ENCODE measurements around the gene CNGB1.
"Not testable (repeated sequence)": the region's sequence is repeated elsewhere in the genome, so short reads cannot be mapped to it uniquely, and the experiment has no call there.

The CNGB1 gene

DNA sequence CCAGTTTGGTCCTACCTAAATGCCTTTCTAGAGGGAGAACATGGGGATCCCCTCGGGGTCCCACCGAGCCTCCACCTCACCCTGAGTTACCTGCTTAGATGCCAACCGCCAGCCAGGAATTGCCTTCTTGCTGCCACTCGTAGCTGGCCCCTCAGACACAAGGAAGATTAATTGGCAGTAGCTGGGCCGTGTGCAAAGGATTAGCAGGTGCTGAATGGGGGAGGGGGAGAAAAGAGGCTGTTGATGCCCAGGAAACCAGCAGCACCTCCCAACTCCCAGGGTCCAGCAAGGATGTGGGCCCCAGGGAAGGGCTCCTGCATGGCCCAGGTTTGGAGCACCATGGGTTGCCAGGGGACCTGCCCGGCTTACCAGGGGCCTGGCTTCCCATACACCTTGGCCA, at the start of gene CNGB1:
Gene CNGB1, minus strand, starts transcription at position 159 of the 400 bp plus-strand sequence. CDS start 3,842 bp downstream, outside the sequence.
- no peak for DNase-seq

DNA sequence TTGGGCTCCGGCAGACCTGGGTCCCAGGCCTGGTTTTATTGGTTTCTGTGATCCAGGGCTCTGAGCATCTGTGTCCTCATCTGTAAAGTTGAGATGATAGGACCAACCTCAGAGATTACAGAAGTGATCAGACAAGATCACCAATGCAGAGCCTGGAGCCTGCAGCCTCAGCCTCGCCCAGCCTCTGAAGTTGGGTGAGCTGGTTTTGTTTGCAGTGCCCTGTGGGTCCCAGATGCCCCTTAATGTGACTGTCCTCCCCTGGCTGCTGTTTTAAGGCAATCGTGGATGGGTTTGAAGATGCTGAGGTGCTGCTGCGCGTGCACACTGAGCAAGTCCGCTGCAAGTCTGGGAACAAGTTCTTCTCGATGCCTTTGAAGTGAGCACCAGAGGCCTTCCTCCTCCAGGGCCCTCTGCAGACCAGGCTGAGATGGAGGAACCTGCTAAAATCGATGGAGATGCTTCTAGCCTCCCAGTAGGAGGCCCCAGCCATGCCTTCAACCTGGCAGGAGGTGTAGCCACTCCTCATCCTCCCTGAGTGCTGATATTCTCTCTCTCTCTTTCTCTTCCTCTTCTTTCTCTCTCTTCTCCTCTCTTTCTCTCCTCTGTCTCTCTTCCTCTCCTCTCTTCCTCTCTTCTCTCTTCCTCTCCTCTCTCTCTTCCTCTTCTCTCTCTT, 49.1 kb upstream of the CNGB1 start:
- DNase-seq: no peak

DNA sequence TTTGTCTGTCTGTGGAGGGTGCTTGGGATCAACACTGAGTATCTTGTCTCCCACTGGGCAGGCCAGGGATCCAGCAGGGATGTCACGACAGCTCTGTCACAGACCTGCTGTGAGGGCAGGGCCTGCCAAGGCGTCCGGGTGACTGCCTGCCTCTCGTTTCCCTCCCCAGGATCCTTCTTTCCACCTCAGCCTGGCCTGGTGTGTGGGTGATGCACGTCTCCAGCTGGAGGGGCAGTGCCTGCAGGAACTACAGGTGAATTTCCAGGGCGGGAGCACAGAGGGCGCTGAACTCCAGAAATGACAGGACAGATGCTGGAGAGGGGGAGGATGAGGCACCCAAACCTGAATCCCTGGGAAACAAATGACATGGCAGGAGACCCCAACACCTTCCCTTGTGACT, 47.9 kb upstream of the CNGB1 start:
- no peak for DNase-seq

DNA sequence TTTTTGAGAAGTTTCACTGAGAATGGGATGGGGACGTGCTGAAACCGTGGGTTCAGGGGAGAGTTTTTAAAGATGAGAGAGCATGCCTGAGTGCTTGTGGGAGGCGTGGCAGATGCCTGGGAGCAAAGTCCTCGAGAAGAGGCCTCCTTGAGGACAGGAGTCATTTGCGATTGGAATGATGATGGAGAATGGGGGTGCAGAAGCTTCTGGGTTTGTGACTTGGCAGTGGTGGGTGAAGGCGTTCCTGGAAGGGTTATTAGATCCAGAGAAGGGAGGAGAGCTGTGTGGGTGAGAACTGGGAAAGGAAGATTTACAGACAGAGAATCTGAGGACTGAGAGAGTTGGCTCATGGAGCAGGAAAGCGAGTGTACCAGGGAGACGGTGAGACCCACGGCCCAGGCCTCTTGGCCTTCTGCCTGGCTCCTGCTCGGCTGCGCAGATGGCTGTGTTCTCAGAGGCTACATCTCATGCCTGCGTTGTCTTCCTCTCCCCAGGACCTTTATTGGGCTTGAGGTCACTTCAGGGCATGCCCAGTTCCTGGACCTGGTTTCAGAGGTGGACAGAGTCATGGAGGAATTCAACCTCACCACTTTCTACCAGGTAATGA, 46.0 kb upstream of the CNGB1 start:
- no peak for DNase-seq

DNA sequence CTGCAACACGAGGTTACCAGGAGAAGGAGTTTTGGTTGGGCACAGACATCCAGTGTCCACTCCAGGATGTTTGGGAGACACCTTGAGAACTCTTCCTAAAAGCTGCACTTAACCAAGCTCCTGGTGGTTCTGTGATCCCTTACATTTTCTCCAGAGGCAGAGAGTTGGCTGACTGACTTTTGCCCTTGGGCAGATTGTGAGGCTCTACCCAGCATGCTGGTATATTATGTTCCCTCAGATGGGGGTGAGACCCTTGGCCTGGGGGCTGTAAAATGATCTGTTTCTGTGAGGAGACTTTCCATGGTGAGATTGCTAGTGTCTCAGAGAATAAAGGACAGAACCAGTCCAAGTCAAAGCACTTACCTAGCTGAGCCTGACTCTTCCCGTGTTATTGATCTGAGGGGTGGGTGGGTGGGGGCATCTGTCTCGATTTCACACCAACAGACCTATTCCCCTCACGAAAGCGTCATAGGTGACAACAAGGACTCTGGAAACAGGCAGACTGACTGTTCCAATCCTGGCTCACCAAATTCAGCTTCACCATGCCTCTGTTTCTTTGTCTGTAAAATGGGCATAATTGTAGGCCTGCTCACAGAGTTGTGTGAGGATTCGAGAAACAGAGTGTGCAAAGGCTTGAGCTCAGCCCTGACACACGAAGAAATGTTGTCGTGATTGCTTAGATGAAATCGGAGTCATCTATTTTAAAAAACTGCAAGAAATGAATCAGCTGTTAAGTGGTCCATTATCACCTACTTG, 42.5 kb upstream of the CNGB1 start:
- DNase-seq: no peak

DNA sequence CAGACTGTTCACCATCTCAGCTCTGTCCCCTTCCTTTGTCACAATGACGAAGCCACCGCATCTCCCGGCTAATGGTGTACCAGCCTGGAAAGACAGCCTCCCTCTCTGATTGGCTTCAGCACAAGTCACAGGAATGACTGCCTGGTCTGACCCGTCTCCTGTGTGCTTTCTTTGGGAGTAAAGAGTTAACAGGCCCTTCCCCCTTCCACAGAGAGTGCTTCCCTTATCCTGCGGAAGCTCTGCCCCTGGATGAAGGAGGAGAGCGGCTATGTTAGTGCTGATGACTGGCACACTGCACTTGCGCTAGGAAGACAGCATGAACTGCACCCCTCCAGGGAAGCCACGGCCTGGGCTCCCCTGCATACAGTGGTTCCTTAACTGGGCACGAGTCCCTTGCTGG, 41.6 kb upstream of the CNGB1 start:
- no peak for DNase-seq

DNA sequence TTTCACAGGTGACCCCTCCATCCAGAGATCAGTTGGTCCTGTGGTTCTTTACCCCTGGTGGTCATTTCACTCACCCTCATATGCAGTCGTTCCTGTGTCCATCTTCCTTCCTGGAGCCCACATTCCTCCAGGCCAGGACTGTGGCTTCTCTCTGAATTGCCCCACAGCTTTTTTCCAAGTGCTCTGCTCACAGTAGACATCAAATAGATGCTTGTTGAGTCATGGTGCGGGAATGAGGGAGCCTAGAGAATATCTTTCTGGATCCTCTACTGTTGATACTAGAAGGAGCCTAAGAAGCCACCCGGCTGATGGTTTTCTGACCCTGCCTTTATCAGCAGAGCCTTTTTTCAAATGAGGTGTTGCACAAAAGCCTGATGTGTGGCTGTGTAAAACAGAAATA, 40.7 kb upstream of the CNGB1 start:
- DNase-seq: no peak

DNA sequence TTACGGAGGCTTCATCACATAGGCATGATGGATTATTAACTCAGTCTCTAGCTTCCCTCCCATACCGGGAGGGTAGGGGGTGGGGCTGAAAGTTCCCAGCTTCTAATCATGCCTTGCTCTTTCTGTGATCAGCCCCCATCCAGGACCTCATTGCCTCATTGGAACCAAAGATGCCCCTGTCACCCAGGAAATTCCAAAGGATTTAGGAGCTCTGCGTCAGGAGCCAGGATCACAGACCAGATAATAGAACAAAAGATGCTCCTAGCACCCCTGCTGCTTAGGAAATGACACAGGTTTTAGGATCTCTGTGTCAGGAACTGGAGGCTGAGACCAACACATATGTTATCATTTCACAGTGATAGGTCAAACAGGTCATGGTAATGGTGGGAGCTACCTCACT, 40.0 kb upstream of the CNGB1 start:
- no peak for DNase-seq

DNA sequence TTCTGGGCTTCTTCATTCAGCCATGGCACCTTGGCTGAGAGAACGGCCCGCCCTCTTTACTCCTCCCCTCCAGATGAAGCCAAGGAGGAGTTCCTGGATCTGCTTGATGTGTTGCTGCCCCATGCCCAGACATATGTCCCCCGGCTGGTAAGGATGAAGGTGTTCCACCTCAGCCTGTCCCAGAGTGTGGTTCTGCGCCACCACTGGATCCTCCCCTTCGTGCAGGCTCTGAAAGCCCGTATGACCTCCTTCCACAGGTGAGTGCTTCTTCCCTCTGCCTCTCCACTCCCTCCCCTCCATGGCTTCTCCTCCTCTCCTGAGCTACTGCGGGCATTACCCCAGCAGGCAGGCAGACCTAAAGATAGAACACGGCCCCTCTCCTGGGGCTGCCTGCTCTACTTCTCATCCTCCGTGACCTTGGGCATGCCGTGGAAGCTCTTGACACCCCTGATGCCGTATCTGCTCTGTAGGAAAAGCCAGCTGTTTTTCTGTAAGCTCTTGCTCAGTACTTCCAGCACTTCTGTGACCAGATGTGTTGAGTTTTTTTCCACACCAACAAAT, 39.0 kb upstream of the CNGB1 start:
- no peak for DNase-seq

DNA sequence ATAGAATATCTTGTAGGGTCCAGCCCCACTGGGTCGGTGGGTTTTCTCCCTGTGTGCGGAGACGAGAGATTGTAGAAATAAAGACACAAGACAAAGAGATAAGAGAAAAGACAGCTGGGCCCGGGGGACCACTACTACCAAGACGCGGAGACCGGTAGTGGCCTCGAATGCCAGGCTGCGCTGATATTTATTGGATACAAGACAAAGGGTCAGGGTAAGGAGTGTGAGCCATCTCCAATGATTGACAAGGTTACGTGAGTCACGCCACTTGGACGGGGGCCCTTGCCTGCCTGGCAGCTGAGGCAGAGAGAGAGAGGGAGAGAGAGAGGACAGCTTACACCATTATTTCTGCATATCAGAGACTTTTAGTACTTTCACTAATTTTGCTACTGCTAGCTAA, 33.8 kb upstream of the CNGB1 start:
- not testable (repeated sequence) for DNase-seq

DNA sequence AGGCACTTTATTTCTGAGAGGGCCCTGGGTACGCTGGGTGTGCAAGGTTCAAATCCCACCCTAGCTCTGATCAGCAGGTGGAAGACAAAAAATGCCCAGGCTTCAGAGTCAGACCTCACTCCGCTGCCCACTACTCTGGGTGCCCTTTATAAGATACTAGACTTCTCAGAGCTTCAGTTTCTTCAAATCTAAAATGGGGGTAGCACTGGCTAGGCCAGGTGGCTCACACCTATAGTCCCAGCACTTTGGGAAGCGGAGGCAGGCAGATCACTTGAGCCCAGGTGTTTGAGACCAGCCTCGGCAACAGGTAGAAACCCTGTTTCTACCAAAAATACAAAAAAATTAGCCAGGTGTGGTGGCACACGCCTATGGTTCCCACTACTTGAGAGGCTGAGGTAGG, 32.0 kb upstream of the CNGB1 start:
- no peak for DNase-seq

DNA sequence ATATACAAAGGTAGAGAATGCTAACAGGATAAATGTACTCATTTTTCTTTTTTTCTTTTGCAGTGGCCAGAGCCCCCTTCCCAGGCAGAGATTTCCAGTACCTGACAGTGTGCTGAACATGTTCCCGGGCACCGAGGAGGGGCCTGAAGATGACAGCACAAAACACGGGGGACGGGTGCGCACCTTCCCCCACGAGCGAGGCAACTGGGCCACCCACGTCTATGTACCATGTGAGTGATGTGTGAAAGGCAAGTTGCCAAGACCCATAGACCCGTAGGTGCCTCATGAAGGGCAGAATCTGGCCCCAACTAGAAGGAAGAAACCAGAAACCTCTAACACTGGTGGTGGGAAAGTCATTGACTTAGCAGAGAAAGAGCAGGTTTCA, 31.5 kb upstream of the CNGB1 start:
- DNase-seq: no peak

DNA sequence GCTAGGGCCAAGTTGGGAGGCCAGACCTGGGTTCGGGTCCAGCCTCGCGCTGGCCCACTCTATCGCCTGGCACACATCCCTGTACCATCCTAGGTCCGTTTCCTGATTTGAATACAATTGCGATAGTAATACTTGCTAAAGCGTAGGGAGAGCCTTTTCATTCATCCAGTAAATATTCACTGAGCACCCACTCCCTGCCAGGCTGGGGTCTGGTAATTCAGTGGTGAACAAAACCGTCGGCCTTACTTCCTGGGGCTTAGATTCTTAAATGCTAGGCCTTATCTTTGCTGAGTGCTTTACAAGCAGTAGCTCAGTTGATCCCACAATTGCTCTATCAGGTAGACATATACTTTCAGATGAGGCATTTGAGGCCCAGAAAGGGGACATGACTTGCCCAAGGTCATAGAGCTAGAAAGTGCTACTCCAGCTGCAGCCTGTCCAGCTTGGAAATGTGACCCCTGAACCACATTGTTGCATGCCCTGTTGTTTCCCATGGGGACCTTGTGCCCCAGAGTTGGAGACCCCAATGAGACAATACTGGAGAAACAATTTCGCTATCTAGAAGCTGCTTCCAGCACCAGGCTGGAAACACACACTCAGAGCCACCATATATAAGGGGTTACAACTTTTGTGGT, 31.0 kb upstream of the CNGB1 start:
- no peak for DNase-seq

DNA sequence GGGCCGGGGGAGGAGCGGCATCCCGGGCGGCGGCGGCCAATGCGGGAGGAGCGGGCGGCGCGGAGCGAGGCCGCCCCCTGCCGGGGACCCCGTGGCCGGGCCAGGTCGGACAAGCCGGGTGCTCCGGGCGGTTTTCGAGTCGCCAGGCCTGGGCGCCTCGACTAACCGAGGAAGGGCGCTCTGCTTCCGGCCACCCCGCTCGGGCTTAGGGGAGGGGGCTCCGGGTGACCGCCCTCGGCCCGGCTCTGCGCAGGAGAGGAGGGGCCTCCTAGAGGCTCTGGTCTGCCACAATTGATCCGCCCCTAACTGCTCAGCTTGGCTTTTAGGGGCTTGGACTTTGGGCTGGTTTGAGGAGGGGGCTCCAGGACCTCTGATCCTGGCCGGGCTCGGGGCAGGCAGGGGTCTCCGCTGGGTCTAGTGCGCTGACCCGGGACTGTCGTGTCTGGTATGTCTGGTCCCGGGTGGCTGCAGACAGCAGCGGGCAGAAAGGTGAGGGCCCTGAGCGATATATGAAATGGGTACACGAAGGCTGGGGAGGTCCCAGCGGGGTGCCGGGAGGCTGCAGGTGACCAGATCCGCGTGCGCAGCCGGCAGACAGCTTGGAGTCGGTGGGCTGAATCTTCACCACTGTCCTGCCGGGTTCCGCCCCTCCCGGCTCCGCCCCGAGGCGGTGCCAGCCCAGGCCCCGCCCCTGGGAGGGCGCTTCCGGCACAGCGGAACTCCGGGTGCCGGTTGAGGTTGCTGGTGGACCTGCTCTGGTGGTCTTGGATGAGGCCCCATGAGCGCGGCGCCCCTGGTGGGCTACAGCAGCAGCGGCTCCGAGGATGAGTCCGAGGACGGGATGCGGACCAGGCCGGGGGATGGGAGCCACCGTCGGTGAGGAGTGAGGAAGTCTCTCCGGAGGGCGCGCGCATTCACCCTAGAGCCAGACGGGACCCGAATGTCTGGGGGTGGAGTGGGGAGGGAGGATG, 30.1 kb upstream of the CNGB1 start, which contains the start of gene USB1:
Gene USB1, plus strand, starts transcription at position 702 of the 971 bp plus-strand sequence. Its CDS starts 77 bp downstream, at position 779.
- DNase-seq: peak; percentile 83

DNA sequence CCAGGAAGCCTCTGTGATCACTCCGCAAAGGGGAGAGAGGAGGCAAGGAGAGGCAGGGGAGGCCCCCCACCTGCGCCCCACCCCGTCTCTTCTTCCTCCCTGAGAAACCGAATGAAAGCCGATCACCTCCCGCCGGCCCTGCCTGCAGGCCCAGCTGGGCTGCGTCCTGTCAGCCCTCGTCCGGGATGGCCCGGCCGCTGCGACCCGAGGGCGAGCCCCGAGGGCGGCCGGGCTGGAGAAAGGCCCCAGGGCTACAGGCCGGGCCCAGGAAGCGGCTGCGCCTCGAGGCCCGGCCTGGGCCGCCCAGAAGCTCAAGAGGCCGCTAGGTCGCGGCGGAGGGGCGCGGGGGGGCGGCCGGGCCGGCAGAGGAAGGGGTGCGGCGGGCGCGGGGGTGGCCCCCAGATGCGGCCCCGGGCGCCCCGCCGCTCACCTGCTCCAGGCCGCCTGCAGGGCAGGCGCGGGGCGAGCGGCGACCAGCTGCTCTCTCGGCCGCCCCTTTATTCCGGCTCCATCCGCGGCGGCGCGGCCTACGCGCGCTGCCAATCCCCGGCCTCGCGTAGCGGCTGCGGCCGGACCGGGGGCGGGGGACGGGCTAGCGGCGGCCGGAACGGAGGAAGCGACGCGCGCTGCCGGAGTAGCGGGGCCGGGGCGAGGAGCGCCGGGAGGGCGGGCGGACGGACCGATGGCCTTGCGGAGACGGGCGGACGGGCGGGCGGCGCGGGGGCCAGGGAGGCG, 29.2 kb upstream of the CNGB1 start, which contains the start of gene ZNF319:
Gene ZNF319, minus strand, starts transcription at position 702 of the 735 bp plus-strand sequence. CDS start 2,407 bp downstream, outside the sequence.
- peak; percentile 21 for DNase-seq

DNA sequence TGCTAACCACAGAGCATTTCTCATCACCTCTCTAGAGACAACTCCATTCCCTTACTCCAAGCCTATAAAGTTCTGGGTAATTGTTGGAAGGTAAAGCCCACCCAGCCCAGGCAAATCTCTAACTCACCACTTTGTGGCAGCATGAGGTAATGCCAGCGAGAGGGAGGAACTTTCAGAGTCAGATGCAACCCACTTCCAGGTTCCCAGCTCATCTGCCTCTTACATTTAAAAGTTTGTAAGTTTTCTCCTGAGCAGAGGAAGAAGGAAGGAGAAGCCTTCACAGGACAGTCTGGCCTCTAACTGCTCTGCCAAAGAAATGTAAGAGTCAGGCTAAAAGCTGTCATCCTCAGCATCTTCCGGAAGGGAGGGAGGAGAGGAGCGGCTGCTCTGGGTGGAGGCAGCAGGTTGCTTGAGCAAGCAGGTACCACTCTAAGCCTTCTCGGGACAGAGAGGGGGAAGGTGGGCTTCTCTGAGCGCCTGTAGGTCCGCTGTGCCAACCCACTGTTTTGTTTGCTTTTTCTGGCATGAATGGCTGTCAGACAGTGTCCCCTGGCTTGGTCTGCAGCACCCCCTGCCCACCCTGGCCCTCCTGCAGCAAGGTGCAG, 28.5 kb upstream of the CNGB1 start:
- peak; percentile 50 for DNase-seq

DNA sequence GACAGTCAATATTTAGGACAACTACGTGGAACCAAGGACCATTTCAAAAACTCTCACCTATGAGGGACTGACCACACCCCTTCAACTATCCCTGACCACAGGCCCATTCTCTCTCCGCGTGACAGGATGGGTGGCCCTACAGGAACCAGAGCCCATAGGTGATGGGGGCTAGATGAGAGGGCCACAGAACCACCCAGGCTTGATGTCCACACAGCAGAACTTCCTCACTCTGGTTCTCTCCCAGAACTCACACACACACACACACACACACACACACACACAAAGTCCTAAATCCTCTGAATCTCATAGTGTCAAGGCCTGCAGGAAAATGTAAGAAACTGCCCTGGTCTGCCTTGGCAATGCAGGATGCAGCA, 28.1 kb upstream of the CNGB1 start:
- peak; percentile 20 for DNase-seq

DNA sequence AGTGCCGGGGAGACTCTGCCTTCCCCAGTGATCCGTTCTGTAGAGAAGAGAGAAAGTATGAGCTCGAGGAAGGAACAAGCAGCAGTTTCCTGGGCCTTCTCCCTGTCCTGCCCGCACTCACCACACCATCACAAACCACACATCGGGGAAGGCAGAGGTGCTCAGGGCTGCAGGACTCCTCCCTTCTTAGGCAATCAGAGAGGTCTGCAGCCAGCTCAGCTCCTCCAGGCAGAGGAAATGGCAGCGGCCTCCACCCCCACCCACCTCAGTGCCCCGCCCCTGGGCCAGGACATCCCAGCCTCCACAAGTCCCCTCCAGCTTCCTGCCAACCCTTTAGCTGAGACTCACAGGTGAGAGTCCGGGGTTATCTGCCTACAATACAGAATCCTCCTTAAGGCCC, 27.6 kb upstream of the CNGB1 start:
- DNase-seq: peak; percentile 44

DNA sequence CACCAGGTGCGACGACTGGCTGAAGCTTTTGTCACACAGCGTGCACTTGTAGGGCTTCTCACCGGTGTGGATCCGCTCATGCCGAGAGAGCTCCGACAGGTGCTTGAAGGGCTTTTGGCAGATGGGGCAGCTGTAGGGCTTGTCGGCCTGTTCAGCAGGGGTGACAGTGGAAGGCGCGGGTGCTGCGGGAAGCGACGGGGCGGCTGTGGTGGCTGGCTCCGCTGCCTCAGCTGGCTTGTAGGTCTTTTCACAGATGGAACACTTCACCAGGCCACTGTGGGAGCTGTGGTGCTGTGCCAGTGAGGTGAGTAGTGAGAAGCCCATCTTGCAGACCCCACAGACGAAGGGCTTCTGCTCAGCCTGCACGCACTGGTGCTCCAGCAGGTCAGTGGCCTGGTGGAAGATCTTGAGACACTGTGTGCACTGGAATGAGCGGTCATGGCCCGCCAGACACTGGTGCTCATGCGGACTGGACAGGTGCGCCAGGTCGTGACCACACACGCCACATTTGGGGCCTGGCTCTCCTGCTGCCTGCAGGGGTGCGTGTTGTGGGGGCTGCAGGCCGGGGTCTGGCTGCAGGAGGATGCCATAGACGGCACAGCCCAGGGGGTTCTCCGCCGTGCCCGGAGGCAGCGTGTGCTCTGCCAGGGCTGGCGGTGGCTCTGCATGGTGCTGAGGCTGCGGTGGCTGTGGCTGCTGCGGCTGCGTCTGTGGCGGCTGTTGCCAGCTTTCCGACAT, 26.8 kb upstream of the CNGB1 start:
- no peak for DNase-seq

DNA sequence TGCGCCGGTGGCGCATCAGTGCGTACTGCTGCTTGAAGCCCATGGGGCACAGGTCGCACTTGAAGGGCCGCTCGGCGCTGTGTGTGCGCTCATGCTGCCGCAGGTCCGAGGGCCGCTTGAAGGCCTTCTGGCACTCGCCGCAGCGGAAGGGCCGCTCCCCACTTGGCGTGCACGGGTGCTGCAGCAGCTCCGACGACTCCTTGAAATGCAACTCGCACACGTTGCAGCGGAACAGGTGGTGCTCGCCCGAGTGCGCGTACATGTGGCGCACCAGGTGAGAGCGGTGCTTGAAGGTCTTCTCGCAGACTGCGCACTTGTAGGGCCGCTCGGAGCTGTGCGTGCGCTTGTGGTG, 26.2 kb upstream of the CNGB1 start:
- no peak for DNase-seq
